RWPE2 (cell line): ENCODE measurements around the gene AGO4.
"Not testable (repeated sequence)": the region's sequence is repeated elsewhere in the genome, so short reads cannot be mapped to it uniquely, and the experiment has no call there.

Experiments
- ATAC-seq: fragments of 200-7000 bp; cut with Tn5 transposase; 3 replicates; pipeline ENCODE4 v1.9.1; 2021; ENCODE audit warnings: low read depth
- DNase-seq: peaks from one replicate; pipeline ENCODE4 v3.0.0-alpha.2; 2020; ENCODE audit warnings: low spot score
- H3K27ac ChIP-seq: fragments of 450-650 bp; 2 replicates; pipeline ENCODE4 v1.5.1; 2017; ENCODE audit warnings: mild to moderate bottlenecking; ENCODE audit not compliant: poor library complexity, severe bottlenecking
- H3K27me3 ChIP-seq: fragments of 250-450 bp; sonication (Bioruptor Pico); 2 replicates; pipeline ENCODE4 v1.5.1; 2021; ENCODE audit warnings: mild to moderate bottlenecking, moderate library complexity; ENCODE audit not compliant: insufficient read depth, poor library complexity, severe bottlenecking
- H3K36me3 ChIP-seq: fragments of 250-450 bp; sonication (Bioruptor Pico); 2 replicates; pipeline ENCODE4 v1.5.1; 2020; ENCODE audit warnings: low read depth, mild to moderate bottlenecking, moderate library complexity
- H3K4me1 ChIP-seq: fragments of 250-450 bp; sonication (Bioruptor Pico); 2 replicates; pipeline ENCODE4 v1.5.1; 2021; ENCODE audit warnings: mild to moderate bottlenecking, moderate library complexity; ENCODE audit not compliant: insufficient read depth, poor library complexity, severe bottlenecking
- H3K4me3 ChIP-seq: fragments of 250-450 bp; sonication (Bioruptor Pico); 2 replicates; pipeline ENCODE4 v1.5.1; 2021; ENCODE audit warnings: mild to moderate bottlenecking, moderate library complexity; ENCODE audit not compliant: severe bottlenecking
- H3K9me3 ChIP-seq: fragments of 250-450 bp; sonication (Bioruptor Pico); 2 replicates; pipeline ENCODE4 v1.5.1; 2021; ENCODE audit warnings: mild to moderate bottlenecking, moderate library complexity; ENCODE audit not compliant: severe bottlenecking
- TF ChIP-seq, protein P1 (sequence below): fragments of 450-650 bp; IDR thresholded peaks from one replicate; pipeline ENCODE4 v1.5.1; 2017; ENCODE audit warnings: mild to moderate bottlenecking, moderate library complexity; ENCODE audit not compliant: poor library complexity, severe bottlenecking

The AGO4 gene

DNA sequence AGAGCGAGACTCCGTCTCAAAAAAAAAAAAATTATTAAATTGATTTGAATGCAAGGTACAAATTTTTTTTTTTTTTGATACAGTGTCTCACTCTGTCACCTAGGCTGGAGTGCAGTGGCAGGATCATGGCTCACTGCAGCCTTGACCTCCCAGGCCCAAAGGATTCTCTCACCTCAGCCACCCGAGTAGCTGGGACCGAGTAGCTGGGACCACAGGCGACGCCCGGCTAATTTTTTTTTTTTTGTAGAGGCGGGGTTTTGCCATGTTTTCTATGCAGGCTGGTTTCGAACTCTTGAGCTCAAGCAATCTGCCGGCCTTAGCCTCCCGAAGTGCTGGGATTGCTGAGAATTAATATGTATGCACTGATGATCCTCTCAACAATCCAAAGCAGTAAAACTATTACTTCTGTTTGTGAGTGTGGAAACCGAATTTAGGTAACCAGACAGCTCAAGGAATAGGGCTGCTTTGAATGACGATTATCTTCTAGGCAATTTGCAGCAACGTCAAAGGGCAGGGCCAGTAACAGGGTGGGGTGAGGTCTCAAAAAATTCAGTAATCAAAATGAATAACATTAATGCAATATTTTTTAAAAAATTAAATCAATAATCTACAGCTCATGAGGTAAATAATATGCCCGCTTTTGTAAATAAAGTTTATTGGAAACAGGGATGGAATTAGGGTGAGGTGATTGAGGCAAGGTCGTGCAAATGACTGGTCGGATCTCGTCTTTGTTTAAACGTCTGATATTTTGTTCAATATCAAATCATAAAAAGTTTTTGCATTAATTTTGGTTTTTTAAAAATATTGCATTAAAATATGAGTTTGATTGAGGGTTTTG is 39.2 kb upstream of the AGO4 start:
- H3K36me3 ChIP-seq = peaks cover 29% of the 10 kb centered on the region
- H3K4me3 ChIP-seq = peak overlapping the region; percentile 79
- ATAC-seq (no peak), DNase-seq (no peak)
- no peaks in the 10 kb centered on the region for H3K27me3 ChIP-seq
- TF ChIP-seq, protein P1, sequence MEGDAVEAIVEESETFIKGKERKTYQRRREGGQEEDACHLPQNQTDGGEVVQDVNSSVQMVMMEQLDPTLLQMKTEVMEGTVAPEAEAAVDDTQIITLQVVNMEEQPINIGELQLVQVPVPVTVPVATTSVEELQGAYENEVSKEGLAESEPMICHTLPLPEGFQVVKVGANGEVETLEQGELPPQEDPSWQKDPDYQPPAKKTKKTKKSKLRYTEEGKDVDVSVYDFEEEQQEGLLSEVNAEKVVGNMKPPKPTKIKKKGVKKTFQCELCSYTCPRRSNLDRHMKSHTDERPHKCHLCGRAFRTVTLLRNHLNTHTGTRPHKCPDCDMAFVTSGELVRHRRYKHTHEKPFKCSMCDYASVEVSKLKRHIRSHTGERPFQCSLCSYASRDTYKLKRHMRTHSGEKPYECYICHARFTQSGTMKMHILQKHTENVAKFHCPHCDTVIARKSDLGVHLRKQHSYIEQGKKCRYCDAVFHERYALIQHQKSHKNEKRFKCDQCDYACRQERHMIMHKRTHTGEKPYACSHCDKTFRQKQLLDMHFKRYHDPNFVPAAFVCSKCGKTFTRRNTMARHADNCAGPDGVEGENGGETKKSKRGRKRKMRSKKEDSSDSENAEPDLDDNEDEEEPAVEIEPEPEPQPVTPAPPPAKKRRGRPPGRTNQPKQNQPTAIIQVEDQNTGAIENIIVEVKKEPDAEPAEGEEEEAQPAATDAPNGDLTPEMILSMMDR = no peak
- no peaks in the 10 kb centered on the region for H3K9me3 ChIP-seq
- H3K27ac ChIP-seq = peak overlapping the region; percentile 69
- H3K4me1 ChIP-seq = no peaks in the 10 kb centered on the region

DNA sequence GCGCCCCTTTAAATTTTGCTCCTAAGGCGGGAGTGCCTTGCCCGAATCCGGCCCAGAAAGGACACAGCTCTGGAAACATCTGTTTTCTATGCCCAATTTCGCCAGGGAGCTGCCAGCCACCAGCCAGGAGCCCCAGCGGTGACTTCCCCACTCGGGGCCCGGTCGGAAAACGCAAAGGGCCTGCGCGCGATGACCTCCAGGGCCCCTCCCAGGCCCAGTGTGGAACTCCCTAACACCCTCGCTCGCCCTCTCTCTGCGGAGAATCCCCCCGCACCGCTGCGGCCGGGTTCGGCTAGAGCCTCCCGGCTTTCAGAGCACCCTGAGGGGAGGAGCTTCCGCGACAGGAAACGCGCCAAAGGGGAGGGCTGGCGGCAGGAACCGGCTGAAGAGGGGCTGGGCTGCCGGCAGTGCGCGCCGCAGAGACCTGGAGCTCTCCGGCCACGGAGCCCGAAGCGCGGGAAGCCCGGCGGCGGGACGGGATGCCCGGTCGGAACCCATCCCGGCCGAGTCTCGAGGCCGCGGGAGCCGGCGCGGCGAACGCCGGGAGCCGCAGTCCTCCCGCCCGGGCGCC is 38.5 kb upstream of the AGO4 start:
- Histone ChIP-seq H3K27ac (peak overlapping the region; percentile 69), H3K9me3 (no peaks in the 10 kb centered on the region), H3K36me3 (peaks cover 25% of the 10 kb centered on the region), H3K4me1 (no peaks in the 10 kb centered on the region), H3K27me3 (no peaks in the 10 kb centered on the region), H3K4me3 (peak overlapping the region; percentile 79)
- peak; percentile 86 for ATAC-seq
- TF ChIP-seq, protein P1 = no peak
- DNase-seq = peak; percentile 86

DNA sequence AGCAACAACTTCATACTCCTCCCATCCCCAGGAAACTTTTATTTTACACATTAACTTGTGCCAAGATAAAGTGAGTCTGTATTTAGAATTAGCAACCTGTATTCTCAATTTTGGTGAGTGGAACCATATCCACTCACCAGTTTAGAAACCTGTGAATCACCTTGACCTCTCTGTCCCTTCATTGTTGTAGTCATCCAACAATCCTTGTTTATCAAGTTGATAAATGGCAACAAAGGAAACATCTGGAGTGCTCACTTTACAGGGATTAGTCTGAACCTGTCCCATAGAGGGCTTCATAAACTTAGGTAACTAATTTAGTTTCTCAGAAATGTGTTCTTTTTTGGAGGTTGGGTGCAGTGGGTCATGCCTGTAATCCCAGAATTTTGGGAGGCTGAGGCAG is 34.1 kb upstream of the AGO4 start:
- H3K4me3 ChIP-seq = no peak overlapping the region
- H3K4me1 ChIP-seq = no peaks in the 10 kb centered on the region
- no peaks in the 10 kb centered on the region for H3K36me3 ChIP-seq
- no peak for ATAC-seq
- H3K27me3 ChIP-seq = no peaks in the 10 kb centered on the region
- no peak overlapping the region for H3K27ac ChIP-seq
- TF ChIP-seq, protein P1 = no peak
- H3K9me3 ChIP-seq = no peaks in the 10 kb centered on the region
- DNase-seq = no peak

DNA sequence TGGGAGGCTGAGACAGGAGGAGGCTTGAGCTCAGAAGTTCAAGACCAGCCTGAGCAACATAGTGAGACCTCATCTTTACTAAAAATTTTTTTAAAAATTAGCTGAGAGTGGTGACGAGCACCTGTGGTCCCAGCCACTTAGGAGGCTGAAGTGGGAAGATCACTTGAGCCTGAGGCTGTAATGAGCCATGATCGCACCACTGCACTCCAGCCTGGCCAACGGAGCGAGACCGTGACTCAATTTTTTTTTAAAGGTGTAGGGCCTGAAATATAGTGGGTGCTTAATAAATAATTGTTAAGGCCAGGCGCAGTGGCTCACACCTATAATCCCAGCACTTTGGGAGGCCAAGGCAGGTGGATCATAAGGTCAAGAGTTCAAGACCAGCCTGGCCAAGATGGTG is 31.6 kb upstream of the AGO4 start:
- H3K4me1 ChIP-seq, DNase-seq, ATAC-seq: not testable (repeated sequence)

DNA sequence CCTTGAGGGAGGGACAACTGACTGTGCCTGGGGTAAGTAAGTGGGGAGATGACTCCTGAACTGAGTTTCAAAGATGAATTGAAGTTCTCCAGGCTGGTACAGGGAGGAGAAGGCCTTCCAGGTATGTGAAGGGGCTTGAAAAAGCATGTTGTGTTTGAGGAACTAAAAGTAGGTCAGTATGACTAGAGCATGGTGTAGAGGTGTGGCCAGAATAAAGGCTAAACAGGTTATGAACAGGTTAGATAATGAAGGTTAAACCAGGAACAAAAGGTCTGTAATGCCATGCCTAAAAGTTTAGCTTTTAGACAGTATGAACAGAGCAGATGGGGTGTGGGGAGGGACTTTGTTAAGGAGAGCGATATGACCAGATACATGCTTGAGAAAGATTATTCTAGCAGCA is 30.7 kb upstream of the AGO4 start:
- TF ChIP-seq, protein P1 = no peak
- ATAC-seq (no peak), DNase-seq (no peak)
- Histone ChIP-seq H3K27ac (no peak overlapping the region), H3K27me3 (no peaks in the 10 kb centered on the region), H3K36me3 (no peaks in the 10 kb centered on the region), H3K4me1 (no peaks in the 10 kb centered on the region), H3K9me3 (no peaks in the 10 kb centered on the region), H3K4me3 (no peak overlapping the region)

More for the DNA sequence above, 31.6 kb upstream of the AGO4 start:
- not testable (repeated sequence) for H3K27ac ChIP-seq, H3K4me3 ChIP-seq, H3K27me3 ChIP-seq, H3K9me3 ChIP-seq, H3K36me3 ChIP-seq
